ENCODE data around the gene ANKRD13A. TPM values are rescaled to one million over a fixed set of nuclear protein-coding genes. Genes with fewer than 3 reads are reported as not detected.
A peak's percentile ranks its signal among the peaks of the same experiment; 100 is the strongest.

ANKRD13A gene
- total and polyA plus RNA-seq, 2 of the 13 experiments (the other 11 are each of a cell fraction or from before 2014, with no cell fraction given): 34.1 to 41.6 TPM

- no peak for TF ChIP-seq ZNF850 (CRISPR knock-in tag; conservative IDR thresholded peaks at IDR 0.05)
- TF ChIP-seq ZSCAN30 (CRISPR knock-in tag; IDR thresholded peaks at IDR 0.05): no peak
- 0 out of 2 replicates have a peak, but pooled peaks have one; percentile 48 for TF ChIP-seq HMG20B (CRISPR knock-in tag; conservative IDR thresholded peaks at IDR 0.05)
- no peak for TF ChIP-seq HNRNPLL (IDR thresholded peaks at IDR 0.05; ENCODE audit: low read depth, low read length, poor library complexity, severe bottlenecking)
- peak; percentile 50 for TF ChIP-seq ZFY (CRISPR knock-in tag; IDR thresholded peaks at IDR 0.05)
- TF ChIP-seq DRAP1 (CRISPR knock-in tag; IDR thresholded peaks at IDR 0.05): peak; percentile 62
- TF ChIP-seq HNRNPH1 (optimal IDR thresholded peaks at IDR 0.05; ENCODE audit: low read depth, low read length): no peak
- no peak for TF ChIP-seq ZNF704 (CRISPR knock-in tag; IDR thresholded peaks at IDR 0.05; ENCODE audit: borderline replicate concordance)
- no peak for TF ChIP-seq HOXA5 (CRISPR knock-in tag; IDR thresholded peaks at IDR 0.05)
- no peak for TF ChIP-seq SSRP1 (CRISPR knock-in tag; IDR thresholded peaks at IDR 0.05)
- TF ChIP-seq ZBTB7A (CRISPR knock-in tag; IDR thresholded peaks at IDR 0.05): no peak; the same call in 1 of the 2 replicates
- no peak for TF ChIP-seq ZNF589 (CRISPR knock-in tag; conservative IDR thresholded peaks at IDR 0.05)
- TF ChIP-seq, protein P1, sequence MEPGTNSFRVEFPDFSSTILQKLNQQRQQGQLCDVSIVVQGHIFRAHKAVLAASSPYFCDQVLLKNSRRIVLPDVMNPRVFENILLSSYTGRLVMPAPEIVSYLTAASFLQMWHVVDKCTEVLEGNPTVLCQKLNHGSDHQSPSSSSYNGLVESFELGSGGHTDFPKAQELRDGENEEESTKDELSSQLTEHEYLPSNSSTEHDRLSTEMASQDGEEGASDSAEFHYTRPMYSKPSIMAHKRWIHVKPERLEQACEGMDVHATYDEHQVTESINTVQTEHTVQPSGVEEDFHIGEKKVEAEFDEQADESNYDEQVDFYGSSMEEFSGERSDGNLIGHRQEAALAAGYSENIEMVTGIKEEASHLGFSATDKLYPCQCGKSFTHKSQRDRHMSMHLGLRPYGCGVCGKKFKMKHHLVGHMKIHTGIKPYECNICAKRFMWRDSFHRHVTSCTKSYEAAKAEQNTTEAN (CRISPR knock-in tag; conservative IDR thresholded peaks at IDR 0.05): no peak
- peak; percentile 48; the same call in 1 of the 2 replicates for TF ChIP-seq ISL2 (CRISPR knock-in tag; IDR thresholded peaks at IDR 0.05)
- TF ChIP-seq DNMT1 (CRISPR knock-in tag; IDR thresholded peaks at IDR 0.05): no peak
- peak; percentile 70 for TF ChIP-seq POLR2G (IDR thresholded peaks at IDR 0.05; ENCODE audit: low read depth, low read length)
- no peak for TF ChIP-seq ZFP62 (CRISPR knock-in tag; IDR thresholded peaks at IDR 0.05)
- TF ChIP-seq RARG (CRISPR knock-in tag; IDR thresholded peaks at IDR 0.05; ENCODE audit: low read depth): no peak
- no peak for TF ChIP-seq ZBTB3 (CRISPR knock-in tag; IDR thresholded peaks at IDR 0.05; ENCODE audit: borderline replicate concordance, low read depth)
- no peak for TF ChIP-seq NFKB2 (CRISPR knock-in tag; IDR thresholded peaks at IDR 0.05; ENCODE audit: borderline replicate concordance)
- peak; percentile 47; the same call in 1 of the 2 replicates for TF ChIP-seq ZNF788 (CRISPR knock-in tag; IDR thresholded peaks at IDR 0.05; ENCODE audit: borderline replicate concordance)
- TF ChIP-seq YEATS4 (CRISPR knock-in tag; IDR thresholded peaks at IDR 0.05; ENCODE audit: borderline replicate concordance): peak; percentile 81
- TF ChIP-seq, protein P2, sequence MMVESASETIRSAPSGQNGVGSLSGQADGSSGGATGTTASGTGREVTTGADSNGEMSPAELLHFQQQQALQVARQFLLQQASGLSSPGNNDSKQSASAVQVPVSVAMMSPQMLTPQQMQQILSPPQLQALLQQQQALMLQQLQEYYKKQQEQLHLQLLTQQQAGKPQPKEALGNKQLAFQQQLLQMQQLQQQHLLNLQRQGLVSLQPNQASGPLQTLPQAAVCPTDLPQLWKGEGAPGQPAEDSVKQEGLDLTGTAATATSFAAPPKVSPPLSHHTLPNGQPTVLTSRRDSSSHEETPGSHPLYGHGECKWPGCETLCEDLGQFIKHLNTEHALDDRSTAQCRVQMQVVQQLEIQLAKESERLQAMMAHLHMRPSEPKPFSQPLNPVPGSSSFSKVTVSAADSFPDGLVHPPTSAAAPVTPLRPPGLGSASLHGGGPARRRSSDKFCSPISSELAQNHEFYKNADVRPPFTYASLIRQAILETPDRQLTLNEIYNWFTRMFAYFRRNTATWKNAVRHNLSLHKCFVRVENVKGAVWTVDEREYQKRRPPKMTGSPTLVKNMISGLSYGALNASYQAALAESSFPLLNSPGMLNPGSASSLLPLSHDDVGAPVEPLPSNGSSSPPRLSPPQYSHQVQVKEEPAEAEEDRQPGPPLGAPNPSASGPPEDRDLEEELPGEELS (CRISPR knock-in tag; IDR thresholded peaks at IDR 0.05): peak; percentile 83
- peak; percentile 10; the same call in 1 of the 2 replicates for TF ChIP-seq SP5 (CRISPR knock-in tag; IDR thresholded peaks at IDR 0.05; ENCODE audit: borderline replicate concordance, low read depth)
- 0 out of 2 replicates have a peak, but pooled peaks have one; percentile 22 for TF ChIP-seq ZNF343 (CRISPR knock-in tag; IDR thresholded peaks at IDR 0.05)
- 0 out of 2 replicates have a peak, but pooled peaks have one; percentile 48 for TF ChIP-seq EHMT2 (IDR thresholded peaks at IDR 0.05; ENCODE audit: borderline replicate concordance, low read depth, low read length)
Measured at GRCh38 chr12:110079477-110080400, 80.5 kb downstream of the ANKRD13A start (continued).

Data from HepG2 (cell line).